ENCODE measurements around the gene TOPBP1.
"Not testable (repeated sequence)": the region's sequence is repeated elsewhere in the genome, so short reads cannot be mapped to it uniquely, and the experiment has no call there.

The TOPBP1 gene

GRCh38 chr3:133673746-133674145, 12.0 kb upstream of the TOPBP1 start:
- no peak for DNase-seq

DNA sequence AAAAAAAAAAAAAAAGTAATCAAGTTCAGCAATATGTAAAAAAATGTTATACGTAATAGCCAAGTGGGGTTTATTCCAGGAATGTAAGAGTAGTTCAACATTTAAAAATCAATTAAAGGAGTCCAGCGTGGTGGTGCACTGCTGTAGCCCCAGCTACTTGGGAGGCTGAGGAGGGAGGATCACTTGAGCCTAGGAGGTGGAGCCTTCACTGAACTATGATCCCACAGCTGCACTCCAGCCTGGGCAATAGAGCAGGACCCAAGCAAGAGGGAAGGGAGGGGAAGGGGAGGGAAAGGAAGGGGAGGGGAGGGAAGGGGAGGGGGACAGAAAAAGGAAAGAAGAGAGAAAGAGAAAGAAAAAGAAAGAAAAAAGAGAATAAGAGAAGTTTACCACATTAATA, 10.7 kb upstream of the TOPBP1 start:
- no peak for DNase-seq

- no peak for DNase-seq
Measured at GRCh38 chr3:133670525-133670995, 8.8 kb upstream of the TOPBP1 start.

DNA sequence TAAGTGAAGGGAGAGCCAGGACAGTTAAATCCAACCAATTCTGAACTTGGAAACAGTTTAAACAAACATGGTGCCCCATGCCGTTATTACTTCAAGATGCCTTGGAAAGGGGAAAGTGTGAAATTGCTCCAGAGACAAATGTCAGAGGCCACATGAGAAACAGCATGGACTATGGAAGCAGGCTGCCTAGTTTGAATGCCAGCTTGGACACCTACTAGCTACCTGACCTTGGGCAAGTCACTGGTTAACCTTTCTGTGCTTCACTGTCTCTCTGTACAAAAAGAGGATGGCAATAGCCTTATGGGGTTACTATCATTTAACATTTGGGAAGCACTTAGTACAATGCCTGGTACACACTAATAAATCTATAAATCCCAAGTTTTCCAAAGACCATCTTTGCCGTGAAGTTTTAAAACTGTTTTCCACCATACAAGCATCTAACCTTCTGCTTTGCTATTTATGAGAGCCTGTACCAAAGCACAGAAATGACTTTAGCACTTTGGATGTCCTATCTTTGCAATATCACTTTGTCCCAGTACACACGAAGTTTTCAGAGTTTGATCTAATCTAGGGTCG, 8.3 kb upstream of the TOPBP1 start:
- DNase-seq, result no peak

DNA sequence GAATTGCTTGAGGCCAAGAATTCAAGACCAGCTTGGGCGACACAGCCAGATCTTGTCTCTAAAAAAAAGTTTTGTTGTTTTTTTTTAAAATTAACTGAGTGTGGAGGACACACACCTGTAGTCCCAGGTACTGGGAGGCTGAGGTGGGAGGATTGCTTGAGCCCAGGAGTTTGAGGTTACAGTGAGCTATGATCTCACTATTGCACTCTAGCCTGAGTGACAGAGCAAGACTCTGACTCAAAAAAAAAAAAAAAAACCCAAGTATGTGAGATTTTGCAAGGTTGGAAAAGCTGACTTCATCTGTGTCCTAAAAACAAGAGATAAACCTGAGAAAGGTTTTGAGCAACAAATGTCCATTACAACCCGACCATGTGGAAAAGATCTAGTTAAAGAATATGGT, 5.4 kb upstream of the TOPBP1 start:
- DNase-seq, result no peak

DNA sequence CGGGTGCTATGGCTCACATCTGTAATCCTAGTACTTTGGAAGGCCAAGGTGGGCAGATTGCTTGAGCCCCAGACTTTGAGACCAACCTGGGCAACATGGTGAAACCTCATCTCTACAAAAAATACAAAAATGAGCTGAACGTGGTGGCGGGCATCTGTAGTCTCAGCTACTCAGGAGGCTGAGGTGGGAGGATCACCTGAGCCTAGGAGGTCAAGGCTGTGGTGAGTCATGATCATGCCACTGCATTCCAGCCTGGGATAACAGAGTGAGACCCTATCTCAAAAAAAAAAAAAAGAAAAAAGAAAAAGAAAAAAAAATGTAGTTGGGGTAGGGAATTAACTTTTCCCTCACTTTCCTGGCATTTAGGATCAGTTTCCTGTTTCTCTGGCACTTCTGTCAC, 3.4 kb upstream of the TOPBP1 start:
- DNase-seq, result not testable (repeated sequence)

GRCh38 chr3:133663569-133664313, 2.0 kb upstream of the TOPBP1 start:
- peak; percentile 60 for DNase-seq

GRCh38 chr3:133662278-133662651, 524 bp upstream of the TOPBP1 start:
- DNase-seq, result peak; percentile 54

DNA sequence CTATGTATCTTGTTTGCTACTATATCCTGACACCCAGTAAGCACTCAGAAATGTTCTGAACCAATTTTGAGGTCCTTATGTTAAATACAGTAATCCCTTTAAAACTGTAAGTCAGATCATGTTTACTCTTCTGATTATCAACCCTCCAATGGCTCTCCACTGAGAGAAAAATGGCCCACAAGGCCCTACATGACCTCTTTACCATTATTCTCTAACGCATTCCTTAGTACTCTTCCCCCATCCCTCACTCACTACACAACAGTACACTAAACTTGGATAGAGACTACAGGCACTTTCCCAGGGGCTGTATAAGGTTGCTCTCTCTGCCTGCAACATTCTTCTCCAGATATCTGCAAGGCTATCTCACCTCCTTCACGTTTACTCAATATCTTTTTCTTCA, 1.9 kb downstream of the TOPBP1 start:
- DNase-seq, result no peak

DNA sequence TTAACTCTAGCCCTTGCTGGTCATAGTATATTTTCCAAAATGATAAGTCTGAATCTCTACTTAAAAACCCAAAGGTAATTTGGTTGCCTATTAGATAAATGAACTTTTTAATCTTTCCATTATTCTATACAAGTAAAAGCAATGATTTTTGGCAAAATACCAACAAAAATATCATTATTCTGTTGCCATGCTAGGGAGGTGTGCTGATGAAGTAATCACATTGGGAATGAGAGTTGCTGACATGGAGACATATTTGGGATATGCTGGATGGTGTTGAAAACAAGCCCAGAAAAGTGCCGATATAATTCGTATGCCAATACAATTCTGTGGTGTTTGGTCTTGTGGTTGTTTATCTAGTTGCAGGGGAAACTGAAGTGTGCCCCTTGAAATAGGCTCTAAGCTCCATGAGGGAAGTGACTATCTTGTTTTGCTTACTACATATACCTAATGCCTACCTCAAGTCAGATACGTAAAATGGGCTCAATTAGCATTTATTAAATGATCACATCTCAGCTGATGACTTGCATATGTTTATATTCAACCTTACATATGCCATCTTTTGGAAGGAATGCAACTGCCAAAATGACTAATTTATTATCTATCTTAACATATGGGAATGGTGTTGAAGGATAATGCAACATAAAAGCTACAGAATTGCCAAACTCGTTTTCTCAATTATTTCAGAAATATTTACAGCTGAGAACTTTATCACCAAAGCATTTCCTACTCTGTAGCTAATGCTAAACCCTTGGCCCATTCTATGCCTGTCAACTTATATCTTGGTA, 5.8 kb downstream of the TOPBP1 start:
- no peak for DNase-seq

DNA sequence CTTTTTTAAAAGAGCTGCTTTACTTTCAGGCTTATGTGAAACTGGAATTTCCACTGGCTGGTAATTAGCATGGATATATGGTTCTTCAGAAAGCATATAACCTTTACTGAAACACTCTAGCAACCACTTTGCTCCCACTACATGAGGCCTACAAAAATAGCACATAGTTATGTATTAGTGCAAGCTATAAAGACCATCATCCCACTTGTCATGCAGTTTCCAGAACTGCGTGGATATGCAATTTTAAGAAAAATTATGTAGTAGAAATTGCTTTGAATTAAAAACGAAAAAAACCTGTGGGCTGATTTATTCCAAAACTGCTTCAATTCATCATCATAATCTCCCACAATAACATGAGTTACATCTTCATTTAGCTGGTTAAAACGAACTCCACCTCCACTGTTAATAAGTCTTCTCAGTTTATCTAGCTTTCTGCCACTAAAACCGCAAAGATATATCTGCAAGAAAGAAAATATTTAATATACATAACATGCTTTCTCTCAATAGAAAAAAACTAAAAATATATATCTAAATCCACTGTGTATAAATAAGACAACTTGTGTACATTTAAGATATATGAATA, 12.2 kb downstream of the TOPBP1 start:
- DNase-seq, result no peak

- peak; percentile 91 for DNase-seq
Measured at GRCh38 chr3:133644768-133645167, 17.0 kb downstream of the TOPBP1 start.

DNA sequence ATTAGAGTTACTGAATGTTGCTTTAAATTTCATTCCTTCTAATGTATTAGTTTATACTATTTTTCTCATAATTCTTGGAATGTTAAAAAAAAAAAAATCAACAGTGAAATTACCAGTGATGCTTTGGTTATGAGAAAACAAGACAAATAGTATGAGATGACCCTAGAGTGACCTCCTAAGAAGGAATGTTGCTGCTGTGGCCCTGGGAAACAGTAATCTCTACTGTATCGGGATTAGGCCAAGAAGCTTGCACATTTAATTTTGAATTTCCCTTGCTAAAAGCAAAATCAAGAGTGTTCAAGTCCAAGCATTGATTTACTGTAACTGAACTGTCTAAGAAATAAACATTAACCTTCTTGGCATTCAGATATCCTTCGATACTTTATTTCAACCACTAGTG, 18.1 kb downstream of the TOPBP1 start:
- peak; percentile 32 for DNase-seq

DNA sequence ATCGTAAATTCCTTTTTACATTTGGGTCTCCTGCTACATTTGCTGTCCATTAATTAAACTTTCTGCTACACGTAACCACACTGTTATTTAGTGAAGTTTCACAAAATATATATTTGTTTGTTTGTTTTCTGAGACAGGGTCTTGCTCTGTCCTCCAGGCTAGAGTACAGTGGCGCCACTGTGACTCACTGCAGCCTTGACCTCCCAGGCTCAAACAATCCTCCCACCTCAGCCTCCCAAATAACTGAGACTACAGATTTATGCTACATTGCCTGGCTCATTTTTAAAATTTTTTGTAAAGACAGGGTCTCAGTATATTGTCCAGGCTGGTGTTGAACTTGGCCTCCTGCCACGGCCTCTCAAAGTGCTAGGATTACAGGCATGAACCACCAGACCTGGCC, 20.5 kb downstream of the TOPBP1 start:
- DNase-seq, result no peak

- DNase-seq, result no peak
Measured at GRCh38 chr3:133633439-133633838, 28.3 kb downstream of the TOPBP1 start.

DNA sequence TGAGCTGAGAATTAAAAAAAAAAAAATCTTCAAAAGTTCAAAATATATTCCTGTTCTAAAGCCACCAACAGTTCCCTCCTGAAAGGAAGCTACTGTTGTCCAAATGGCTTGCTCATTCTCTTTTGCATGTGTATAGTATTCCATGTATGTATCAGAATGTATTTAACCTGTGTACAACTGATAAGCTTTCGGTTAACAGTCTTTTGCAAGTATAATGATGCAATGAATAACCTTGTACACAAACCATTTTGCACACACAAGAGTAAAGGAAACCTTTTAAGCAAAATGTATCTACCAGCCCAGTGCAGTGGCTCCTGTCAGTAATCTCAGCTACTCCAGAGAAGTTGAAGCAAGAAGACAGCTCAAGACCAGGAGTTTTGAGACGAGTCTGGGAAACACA, 32.6 kb downstream of the TOPBP1 start:
- no peak for DNase-seq

- DNase-seq, result no peak
Measured at GRCh38 chr3:133627789-133628188, 34.0 kb downstream of the TOPBP1 start.

- no peak for DNase-seq
Measured at GRCh38 chr3:133620066-133620784, 41.5 kb downstream of the TOPBP1 start.

GRCh38 chr3:133611534-133611933, 50.2 kb downstream of the TOPBP1 start:
- no peak for DNase-seq

DNA sequence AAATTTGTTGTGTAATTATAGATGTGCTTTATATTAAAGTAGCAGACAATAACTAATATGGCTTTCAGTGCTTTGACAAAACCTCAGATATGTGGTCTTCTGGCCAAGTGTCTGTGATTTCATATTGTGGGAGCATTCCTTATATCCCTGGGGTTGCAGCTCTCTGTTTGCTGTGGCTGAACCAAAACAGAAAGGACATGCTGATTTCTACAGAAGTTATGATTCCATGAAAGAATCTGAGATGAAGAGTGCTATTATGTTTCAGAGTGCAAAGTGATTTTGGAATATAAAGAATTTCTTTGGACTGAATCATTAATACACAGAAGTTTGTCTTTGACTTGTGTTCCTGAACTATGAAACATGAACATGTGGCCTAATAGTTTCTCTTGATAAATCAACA, 51.7 kb downstream of the TOPBP1 start:
- no peak for DNase-seq

- no peak for DNase-seq
Measured at GRCh38 chr3:133608388-133608787, 53.4 kb downstream of the TOPBP1 start.

DNA sequence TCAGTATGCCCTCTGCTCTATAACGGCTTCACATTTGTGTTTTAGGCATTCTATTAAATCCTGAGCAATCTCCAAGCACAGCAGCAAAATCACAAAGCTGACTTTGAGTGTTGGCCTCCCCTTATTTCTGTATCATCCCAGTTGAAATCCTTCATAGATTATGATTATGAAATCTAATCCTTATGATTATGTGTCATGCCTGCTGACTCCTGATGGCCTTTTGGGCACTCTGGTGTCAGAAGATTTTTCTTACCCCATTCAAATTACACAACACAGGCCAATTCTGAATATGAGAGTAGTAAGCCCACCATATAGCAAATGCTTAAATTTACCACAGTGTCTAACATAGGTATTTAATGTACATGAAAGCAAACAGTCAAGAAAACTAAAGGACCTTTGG, 53.9 kb downstream of the TOPBP1 start:
- no peak for DNase-seq

GRCh38 chr3:133606902-133607301, 54.8 kb downstream of the TOPBP1 start:
- no peak for DNase-seq

Data from EL (cell line).